Stimulated activated CD8-positive, alpha-beta memory T cell treated with anti-CD3 and anti-CD28 coated beads, Interleukin-7, amount 100 ng/mL, for 4 hours (primary cell): Measurements from ENCODE around the gene RDH12.
A peak's percentile ranks its signal among the peaks of the same experiment; 100 is the strongest.
"Not testable (repeated sequence)": the region's sequence is repeated elsewhere in the genome, so short reads cannot be mapped to it uniquely, and the experiment has no call there.

Source experiments
- DNase-seq, 2 donors: peaks; one replicate each; pipeline ENCODE4 v3.0.0-alpha.2; 2020; ENCODE audit warnings: low read depth in 2 of 2

The RDH12 gene

GRCh38 chr14:67704484-67705089, 2.9 kb downstream of the RDH12 start:
- DNase-seq, result no peak

- DNase-seq, result no peak
Observed at GRCh38 chr14:67705211-67705610, 3.5 kb downstream of the RDH12 start.

- not testable (repeated sequence) for DNase-seq
Observed at GRCh38 chr14:67709346-67709745, 7.7 kb downstream of the RDH12 start.

GRCh38 chr14:67709796-67710195, 8.1 kb downstream of the RDH12 start:
- not testable (repeated sequence) for DNase-seq

GRCh38 chr14:67710209-67710608, 8.5 kb downstream of the RDH12 start:
- DNase-seq, result no peak

- no peak for DNase-seq
Observed at GRCh38 chr14:67717048-67717447, 15.4 kb downstream of the RDH12 start.

- DNase-seq, result no peak
Observed at GRCh38 chr14:67718265-67718664, 16.6 kb downstream of the RDH12 start.

GRCh38 chr14:67719385-67719784, 17.7 kb downstream of the RDH12 start:
- DNase-seq, result not testable (repeated sequence)

- DNase-seq, result no peak
Observed at GRCh38 chr14:67719866-67720265, 18.2 kb downstream of the RDH12 start.

- no peak for DNase-seq
Observed at GRCh38 chr14:67721875-67722274, 20.2 kb downstream of the RDH12 start.

GRCh38 chr14:67722293-67722692, 20.6 kb downstream of the RDH12 start:
- no peak for DNase-seq

GRCh38 chr14:67725171-67725570, 23.5 kb downstream of the RDH12 start:
- no peak for DNase-seq

GRCh38 chr14:67727361-67727760, 25.7 kb downstream of the RDH12 start:
- no peak for DNase-seq

- no peak for DNase-seq
Observed at GRCh38 chr14:67728258-67728657, 26.6 kb downstream of the RDH12 start.

- DNase-seq, result no peak
Observed at GRCh38 chr14:67729072-67729885, 27.6 kb downstream of the RDH12 start.

- no peak for DNase-seq
Observed at GRCh38 chr14:67733616-67734015, 31.9 kb downstream of the RDH12 start.

GRCh38 chr14:67734675-67735074, 33.0 kb downstream of the RDH12 start:
- no peak for DNase-seq

GRCh38 chr14:67735336-67736147, 33.9 kb downstream of the RDH12 start:
- DNase-seq, result no peak

- DNase-seq, result no peak
Observed at GRCh38 chr14:67736771-67737170, 35.1 kb downstream of the RDH12 start.

GRCh38 chr14:67738740-67739504, 37.2 kb downstream of the RDH12 start:
- peak in 1 of 2 donors; percentile 3 for DNase-seq

GRCh38 chr14:67744046-67744445, 42.4 kb downstream of the RDH12 start:
- DNase-seq, result no peak

- DNase-seq, result no peak
Observed at GRCh38 chr14:67746927-67747326, 45.2 kb downstream of the RDH12 start.
